GM18520 (cell line): ENCODE measurements around the gene MEG3.

Source experiments
- ATAC-seq: cut with Tn5 transposase; IDR thresholded peaks from one replicate; pipeline ENCODE4 v1.9.1; 2021; ENCODE audit not compliant: unreplicated experiment

MEG3 gene

DNA sequence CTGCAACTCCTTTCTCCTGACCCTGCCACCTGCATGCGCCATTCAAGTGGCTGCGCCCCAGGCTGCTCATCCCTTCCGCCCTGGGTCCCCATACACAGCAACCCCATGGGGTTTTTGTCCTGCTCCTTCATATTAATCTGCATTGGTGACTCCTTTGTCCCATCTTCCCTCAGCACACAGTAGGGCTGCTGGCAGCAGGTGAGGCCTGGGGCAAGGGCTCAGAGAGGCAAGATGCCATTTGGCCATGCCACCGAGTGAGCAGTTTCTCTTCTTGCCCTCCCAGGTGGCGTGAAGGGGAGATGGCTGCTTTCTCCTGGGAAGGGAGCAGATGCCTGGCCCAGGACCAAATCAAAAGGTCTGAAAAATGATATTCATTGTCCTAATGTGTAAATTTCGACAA, 68.5 kb downstream of the MEG3 start:
- ATAC-seq: no peak

DNA sequence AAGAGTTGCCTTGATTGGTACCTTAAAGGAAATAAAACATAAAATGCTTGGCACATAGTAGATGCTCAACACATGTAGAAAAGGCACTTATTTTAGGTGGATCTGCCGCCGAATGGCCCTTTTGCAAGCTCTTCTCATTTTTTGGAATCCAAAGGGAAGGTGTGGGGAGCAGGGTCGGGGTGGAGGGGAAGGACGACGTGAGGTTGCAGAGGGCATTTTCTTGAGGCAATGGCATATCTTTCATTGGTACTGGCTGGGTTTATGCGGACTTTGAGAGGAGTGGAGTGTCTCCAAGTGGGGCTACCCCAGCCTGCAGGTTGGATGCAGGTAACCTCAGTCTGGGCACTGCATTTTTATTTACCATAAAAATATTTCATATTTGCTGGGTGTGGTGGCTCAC, 69.5 kb downstream of the MEG3 start:
- ATAC-seq: no peak

DNA sequence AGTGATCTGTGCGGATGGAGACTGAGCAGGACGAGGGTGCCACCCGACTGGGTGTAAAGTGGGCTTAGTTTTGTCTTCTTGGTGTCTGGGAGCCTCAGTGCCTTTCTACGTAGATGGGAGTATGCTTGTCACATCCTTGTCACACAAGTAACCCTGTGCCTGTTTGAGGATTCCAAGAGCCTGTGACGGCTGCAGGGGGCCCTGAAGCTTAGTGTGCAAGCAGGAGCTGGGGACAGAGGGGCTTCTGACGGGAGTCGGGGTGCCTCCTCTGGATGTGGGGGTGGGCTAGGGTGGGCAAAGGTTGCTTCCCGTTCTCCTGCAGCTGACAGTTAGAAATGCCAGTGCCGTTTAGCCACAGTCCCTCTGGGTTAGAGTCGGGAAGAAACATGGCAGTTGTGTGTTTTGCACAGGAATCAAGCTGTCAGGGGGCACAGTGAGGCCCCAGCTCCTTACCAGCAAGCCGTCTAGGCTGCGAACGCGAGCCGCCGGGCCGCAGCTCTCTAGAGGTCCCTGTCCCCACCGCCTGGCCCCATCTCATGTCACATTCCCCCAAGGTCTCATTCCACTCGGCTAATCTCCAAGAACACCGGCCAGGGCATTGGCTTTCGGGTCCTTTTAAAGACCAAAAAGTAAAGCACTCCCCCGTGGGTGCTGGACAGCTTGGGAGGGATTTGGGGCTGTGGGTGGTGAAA, 70.6 kb downstream of the MEG3 start:
- no peak for ATAC-seq

DNA sequence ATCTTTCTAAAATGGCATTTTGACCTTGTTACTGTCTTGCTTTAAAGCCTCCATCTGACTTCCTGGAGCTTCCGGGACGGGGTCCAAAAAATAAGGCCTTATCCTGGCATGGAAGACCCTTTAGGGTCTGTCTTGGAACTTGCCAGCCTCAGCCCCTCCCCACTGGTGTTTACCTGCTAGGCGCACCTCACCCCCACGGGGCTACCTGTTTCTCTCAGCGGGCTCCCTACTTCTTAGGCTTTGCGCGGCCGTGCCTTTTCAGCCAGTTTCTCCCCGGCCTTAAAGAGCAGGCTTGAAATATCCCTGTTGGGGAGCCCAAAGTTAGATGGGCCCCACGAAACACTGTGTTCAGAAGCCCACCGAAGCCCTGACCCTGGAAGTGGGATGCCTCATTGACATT, 72.5 kb downstream of the MEG3 start:
- no peak for ATAC-seq

DNA sequence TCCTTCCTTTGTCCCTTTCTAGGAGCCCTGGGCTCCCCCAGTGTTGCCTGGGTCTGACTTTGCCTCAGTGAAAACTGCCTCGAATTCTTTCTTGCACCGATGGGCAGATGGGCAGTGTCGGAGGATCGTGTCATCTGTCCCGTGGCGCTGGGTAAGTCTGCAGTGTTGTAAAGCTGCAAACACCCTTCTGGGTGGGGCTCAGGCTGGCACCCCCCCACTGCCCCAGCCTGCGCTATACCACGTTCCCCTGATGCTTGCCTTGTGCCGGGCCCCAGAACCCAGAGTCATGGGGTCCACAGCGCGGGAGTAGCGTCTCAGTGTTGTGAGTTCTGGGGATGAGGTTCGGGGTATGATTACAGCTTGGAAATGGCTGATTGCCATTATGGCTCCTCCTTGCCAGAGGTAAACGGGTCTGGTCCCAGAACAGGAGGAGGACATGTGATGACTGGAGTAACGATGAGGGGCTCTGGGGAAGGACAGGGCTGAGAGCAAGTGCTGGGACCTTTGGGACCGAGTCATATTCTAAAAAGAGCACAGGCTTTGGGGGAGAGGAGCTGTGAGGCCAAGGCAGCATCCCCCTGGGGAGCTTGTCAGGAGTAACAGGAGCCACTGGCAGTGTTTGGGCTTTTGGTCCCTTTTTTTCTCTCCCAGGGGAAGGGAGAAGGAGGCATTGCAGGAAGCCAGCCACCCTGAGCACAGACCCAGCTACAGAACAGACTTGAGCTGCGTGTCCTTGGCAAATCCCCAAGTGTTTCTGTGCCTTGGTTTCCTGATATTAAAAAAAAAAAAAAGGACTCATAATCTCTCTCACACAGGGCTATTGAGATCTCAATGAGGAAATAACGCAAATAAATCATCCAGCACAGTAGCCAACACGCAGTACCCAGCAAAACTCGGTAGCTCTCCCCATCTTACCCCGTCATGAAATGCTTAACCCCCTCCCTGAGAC, 73.3 kb downstream of the MEG3 start:
- no peak for ATAC-seq

DNA sequence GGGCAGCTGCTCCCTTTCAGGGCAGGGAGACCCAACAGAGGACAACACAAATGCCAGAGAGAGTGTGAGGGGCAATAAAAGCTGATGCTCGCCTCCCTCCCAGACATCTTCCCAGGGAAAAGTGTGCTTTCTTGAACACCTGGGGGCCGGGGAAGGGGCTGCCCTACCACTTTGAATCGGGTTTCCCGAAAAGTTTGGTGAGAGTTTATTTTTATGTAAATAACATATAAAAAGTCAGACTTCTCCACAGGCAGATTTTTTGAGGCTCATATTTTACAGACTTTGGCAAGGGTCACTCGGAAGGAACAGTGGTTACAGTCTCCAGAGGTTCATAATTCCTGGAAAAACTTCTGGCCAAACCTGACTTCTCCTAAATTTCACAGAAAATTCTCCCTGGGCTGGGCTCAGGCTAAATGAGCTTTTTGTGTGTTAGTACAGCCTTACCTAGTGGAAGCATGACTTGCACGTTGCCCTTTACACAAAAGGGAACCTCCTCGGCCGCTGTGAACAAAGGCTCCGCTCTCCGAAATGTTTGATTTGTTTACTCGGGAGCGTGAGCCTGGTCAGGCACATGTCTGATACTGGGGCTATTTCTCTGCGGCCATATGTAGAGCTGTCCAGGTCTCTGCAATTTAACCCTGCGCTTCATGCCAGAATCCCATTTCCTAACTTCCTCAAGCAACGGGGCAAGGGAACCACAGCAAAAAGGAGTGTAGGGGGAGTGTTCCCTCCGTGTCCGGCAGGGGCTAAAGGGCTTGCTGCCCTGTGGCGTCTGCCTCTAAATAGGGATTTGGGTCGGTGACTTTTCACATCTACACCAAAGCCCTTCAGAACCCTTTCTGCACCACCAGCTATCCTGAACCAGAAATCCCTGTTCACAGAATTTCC, 74.2 kb downstream of the MEG3 start:
- ATAC-seq: no peak

DNA sequence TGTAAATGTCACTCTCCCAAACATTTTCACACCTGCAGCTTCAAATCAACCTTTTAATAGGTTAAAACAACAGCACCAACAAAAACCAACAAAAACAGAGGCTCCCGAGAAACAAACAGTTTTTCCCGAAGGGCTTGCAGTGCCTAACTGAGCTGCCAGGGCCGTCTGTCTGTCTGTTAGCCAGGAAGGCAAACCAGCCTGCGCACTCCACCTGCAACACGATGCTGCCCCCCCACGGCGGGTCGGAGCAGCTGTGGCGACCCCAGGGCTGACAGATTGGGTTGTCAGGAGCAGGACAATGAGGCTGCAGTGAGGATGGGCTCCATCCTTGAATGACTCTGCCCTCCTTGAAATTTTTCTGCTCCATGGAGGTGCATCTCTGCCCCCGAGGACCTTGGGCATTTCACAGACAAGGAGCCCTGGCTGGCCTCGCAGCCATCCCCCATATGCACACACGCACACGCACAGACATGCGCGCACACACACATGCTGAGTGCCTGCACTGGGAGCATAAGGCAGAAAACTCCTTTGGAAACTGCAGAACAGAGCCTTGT, 75.0 kb downstream of the MEG3 start:
- ATAC-seq: no peak

DNA sequence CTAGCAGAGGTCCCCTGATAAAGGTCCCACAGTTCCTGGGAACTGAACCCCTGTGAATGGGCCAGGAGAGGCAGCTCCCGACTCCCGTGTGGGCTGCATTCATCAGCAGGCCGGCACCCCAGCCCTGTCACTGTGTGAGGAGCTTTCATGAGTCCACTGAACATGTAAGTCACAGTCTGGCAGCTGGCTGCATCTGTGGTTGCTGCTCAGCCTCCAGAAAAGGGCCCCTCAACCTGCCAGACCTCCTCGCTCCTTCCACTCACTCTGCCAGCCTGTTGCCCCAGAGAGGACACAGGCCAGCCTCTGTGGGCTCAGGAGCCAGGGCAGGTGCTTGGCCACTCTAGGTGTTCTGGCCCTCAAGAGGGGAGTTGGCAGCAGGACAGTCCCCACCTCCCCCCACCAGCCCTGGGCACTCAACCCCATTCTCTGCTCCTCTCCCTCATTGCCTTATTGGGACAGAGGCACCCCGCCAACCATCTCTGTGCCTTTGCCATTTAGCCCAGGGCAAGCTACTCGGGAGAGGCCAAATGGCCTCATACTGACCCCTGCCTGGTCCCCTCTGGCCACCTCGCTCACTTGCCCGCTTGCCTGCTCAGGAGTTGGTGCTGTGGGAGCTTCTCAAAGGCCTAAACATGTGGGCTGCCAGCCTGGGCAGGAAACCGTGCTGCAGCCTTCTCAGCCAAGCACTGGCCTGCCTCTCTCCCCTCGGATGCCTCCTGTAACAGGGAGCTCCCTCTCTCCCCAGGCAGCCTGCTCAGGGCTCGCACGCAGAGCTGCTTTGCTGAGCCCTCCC, 75.7 kb downstream of the MEG3 start:
- ATAC-seq: no peak

DNA sequence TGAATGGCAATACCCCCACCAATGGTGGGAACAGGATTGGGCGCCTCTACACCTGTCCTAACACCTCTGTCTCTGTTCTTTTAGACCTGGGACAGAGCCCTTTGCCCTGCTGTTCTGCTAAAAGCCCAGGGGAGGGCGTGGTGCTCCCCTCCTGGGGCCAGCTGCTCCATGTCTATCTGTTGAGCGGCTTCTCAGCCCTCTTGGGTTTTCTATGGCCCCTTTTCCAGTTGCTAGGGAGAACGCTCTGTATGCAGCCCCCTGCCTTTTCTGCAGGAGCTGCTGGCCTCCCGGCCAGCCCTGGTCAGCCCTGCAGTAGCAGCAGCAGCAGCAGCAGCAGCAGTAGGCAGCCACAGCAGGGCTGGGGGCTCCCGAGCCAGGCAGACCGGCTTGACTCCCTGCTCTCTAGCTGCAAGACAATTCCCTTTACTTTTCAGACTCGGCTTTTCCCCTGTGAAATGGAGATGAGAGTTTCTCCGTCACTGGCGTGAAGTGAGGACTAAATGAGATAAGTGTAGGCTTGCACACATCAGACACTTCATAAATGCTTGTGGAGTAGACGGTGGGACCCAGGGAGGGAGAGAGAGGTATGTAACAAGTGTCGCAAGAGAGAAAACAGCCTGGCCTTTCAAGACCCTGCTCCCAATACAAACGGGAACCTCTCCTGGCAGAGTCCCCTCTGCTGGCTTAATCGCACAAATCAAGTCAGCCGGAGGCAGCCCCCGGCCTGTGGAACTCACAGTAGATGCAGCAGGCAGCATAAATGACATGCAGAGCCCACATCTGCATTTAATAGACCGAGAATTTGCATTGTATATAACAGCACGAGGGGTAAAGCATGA, 76.6 kb downstream of the MEG3 start:
- no peak for ATAC-seq

DNA sequence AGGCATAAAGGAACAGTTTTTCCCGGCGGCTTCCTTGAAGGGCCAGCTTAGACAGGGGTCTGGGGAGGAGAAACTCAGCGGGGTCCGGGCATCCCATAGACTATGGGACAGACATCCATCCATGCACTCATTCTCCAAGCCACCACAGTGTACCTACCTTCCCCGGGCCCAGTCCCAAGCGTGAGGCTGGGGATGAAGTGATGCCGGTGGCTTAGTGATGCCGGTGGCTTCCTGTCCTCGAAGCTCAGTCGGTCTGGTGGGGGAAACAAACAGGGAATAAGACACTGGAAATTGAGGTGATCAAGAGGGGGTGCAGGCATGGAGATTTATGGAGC, 77.2 kb downstream of the MEG3 start:
- ATAC-seq: no peak

DNA sequence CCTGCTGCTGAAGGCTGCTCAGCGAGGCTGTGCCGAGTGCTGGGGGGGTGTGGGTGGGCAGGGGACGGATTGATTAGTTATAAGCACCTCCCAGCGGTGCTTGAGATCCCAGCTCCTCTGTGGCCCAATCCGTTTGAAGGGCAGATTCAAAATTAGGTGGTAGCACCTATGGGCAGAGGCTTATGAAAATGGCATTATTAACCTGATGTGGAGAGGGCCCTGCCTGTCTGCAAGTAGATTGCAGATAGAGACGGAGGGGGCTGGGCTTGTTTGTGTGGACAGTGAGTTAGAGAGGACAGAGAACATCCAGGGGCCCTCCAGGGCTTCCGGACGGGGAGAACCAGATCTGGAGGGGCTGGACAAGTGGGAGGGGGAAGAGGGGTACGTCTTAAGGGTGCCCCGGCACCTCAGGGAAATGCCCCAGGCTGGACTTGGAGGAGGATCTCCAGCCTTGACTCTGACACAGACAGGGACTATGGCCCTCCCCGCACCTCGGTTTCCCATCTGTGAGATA, 77.8 kb downstream of the MEG3 start, which contains the start of gene RTL1:
Gene RTL1, minus strand, starts transcription at position 51 of the 514 bp plus-strand sequence. CDS start 18,934 bp downstream, outside the sequence.
- ATAC-seq: no peak

DNA sequence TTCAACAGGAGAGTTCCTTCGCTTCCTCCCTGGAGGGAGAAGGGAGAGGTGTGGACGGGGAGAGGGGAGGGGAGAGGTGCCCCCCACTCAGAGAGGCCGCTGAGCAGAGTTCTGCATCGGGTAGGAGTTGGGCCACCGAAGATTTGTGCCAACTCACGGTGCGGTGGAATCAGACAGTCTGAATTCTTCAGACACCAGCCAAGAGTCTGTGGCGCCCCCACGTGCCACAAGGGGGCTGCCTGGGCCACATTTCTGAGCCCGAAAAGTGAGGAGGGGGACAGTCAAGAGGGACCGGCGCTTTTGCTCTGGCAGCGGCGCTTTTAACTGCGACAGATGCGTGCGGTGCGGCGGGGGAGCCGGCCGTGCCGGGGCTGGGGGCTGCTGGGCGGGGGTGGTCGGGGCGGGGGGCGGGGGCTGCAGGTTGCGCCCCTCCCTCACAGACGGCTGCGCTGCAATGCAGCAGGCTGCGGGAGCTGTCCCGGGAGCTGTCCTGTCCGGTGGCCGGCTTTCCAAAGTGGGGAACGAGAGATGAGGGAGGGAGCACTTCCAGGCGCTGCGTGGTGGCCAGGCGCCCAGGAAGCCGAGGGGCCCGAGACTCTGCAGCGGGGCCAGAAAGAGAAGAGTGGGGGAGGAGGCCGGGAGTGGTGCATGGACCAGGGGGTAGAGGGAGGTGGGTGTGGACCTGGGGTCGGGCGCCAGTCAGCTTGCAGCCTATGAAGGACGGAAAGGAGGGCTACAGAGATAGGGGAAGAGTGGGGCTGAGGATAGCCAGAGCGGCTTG, 78.6 kb downstream of the MEG3 start:
- ATAC-seq: no peak

DNA sequence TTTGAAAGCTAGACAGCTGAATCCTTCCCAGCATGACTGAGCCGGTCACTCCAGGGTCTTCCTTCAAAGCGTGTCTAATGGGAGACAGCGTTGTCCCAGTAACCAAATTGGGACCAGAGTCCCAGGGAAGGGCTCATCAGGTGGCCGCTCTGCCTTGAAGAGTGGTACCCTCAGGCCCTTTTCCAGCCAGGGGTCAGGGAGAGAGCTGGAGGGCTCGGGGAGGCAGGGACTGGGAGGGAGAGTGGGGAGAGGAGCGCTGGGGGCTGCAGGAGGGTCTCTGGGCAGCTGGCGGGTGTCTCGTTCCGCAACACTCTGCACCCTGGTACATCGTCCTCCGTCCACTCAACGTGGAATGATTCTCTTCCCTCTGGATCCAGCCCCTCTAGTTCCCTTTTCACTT, 79.2 kb downstream of the MEG3 start:
- no peak for ATAC-seq

DNA sequence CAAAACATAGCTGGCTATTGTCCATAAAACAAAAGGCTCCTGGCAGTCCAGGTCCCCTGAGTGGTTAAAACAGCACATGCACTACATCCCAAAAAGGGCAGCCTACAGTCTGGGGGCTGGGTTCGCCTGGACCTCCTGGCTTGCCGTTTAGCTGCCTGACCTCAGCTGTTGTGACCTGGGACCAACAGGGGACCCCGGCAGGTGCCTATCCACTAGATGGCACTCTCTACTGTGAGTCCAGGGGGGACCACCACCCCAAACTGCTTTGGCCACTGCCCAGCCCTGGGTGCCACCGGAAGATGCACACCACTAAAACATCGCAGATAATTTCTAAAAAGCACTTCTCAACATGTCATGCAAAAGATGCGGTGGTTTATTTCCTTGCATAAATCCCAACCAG, 80.5 kb downstream of the MEG3 start:
- ATAC-seq: no peak

DNA sequence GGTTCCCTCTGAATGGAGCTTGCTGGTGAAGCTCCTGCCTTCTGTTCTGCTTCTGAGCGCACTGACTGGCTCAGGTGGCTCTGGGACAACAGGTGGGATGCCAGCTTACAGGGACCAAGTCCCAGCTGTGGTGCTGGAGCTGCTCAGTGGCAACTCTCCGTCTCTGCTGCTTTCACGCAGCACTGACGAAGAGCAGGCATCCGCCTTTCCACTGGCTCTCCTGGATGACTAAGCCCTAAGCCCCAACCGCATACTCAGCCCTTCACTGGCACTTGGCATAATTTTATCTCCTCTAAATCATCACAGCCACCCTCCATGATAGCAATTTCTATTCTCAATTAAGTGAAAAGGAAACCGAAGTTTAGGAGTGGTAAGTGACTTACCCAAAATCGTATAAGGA, 81.3 kb downstream of the MEG3 start:
- ATAC-seq: no peak

DNA sequence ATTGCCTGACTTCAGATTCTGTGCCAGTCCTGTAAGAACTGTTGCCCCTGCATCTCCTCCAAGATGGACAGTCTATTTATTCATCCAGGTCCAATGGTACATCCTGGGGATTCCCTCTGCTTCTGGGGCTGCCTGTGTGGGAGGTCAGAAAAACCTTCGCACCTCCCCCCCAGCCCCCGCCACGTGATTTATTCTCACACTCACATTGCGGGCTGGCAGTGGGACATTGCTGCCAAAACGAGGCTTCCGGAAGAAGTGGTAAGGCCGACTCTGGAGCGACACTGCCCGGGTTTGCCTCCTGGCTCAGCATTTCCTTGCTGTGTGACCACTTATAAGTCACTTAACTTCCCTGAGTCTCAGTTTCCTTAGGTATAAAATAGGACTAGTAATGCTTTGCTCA, 83.5 kb downstream of the MEG3 start:
- no peak for ATAC-seq
